GM18951 (cell line): Measurements from ENCODE around the gene RFT1.

Experiments used
- POLR2A ChIP-seq: IDR thresholded peaks from 4 replicates; pipeline ENCODE4 v1.6.1; 2011; ENCODE audit warnings: mild to moderate bottlenecking; ENCODE audit not compliant: insufficient read length, insufficient read depth; ENCODE audit errors: extremely low read depth
- in situ Hi-C: fragments of 300-500 bp; cut with MboI; formaldehyde crosslinking; loops from one replicate; pipeline ENCODE4 v1.12.0; 2022; ENCODE audit warnings: low sequenced_read_pairs, mixed read lengths, inconsistent platforms; ENCODE audit not compliant: unreplicated experiment

RFT1 gene

GRCh38 chr3:53092942-53093341 lies 37.3 kb downstream of the RFT1 start:
- in situ Hi-C loops, result no loop called here
- TF ChIP-seq POLR2A, result no peak

- in situ Hi-C loops, result no loop called here
- no peak for TF ChIP-seq POLR2A
Observed at GRCh38 chr3:53092216-53092615, 38.0 kb downstream of the RFT1 start.

GRCh38 chr3:53091011-53091410 lies 39.2 kb downstream of the RFT1 start:
- no peak for TF ChIP-seq POLR2A
- in situ Hi-C loops, result no loop called here

GRCh38 chr3:53089511-53089910 lies 40.7 kb downstream of the RFT1 start:
- no peak for TF ChIP-seq POLR2A
- in situ Hi-C loops, result no loop called here

GRCh38 chr3:53085476-53085875 lies 44.8 kb downstream of the RFT1 start:
- in situ Hi-C loops, result no loop called here
- no peak for TF ChIP-seq POLR2A

GRCh38 chr3:53084310-53085001 lies 45.8 kb downstream of the RFT1 start:
- in situ Hi-C loops, result no loop called here
- no peak for TF ChIP-seq POLR2A

- in situ Hi-C loops, result no loop called here
- no peak for TF ChIP-seq POLR2A
Observed at GRCh38 chr3:53083949-53084309, 46.3 kb downstream of the RFT1 start.

GRCh38 chr3:53083521-53083920 lies 46.7 kb downstream of the RFT1 start:
- in situ Hi-C loops, result no loop called here

GRCh38 chr3:53082736-53083135 lies 47.5 kb downstream of the RFT1 start:
- in situ Hi-C loops, result no loop called here

More at GRCh38 chr3:53083521-53083920, 46.7 kb downstream of the RFT1 start:
- TF ChIP-seq POLR2A, result no peak

GRCh38 chr3:53081318-53081717 lies 48.9 kb downstream of the RFT1 start:
- in situ Hi-C loops, result no loop called here
- TF ChIP-seq POLR2A, result no peak

More at GRCh38 chr3:53082736-53083135, 47.5 kb downstream of the RFT1 start:
- no peak for TF ChIP-seq POLR2A

GRCh38 chr3:53080612-53081205 lies 49.5 kb downstream of the RFT1 start:
- no peak for TF ChIP-seq POLR2A
- in situ Hi-C loops, result no loop called here

- in situ Hi-C loops, result no loop called here
- no peak for TF ChIP-seq POLR2A
Observed at GRCh38 chr3:53079791-53080555, 50.3 kb downstream of the RFT1 start.

GRCh38 chr3:53079147-53079546 lies 51.1 kb downstream of the RFT1 start:
- TF ChIP-seq POLR2A, result no peak
- in situ Hi-C loops, result no loop called here

GRCh38 chr3:53078656-53079055 lies 51.6 kb downstream of the RFT1 start:
- in situ Hi-C loops, result no loop called here
- no peak for TF ChIP-seq POLR2A
